Osteocyte (in vitro differentiated cells): ENCODE measurements around the gene FGF14. TPM values are rescaled to one million over a fixed set of nuclear protein-coding genes. Genes with fewer than 3 reads are reported as not detected.

Experiments
- DNase-seq: peaks from one replicate; pipeline ENCODE4 v3.0.0; 2021; ENCODE audit warnings: mixed read lengths; ENCODE audit not compliant: unreplicated experiment; ENCODE audit errors: extremely low spot score
- H3K27ac Mint-ChIP-seq: one replicate; pipeline ENCODE4 v1.8.0; 2021; ENCODE audit warnings: mild to moderate bottlenecking, mixed read lengths; ENCODE audit not compliant: unreplicated experiment
- H3K27me3 Mint-ChIP-seq: one replicate; pipeline ENCODE4 v1.8.0; 2021; ENCODE audit warnings: mixed read lengths; ENCODE audit not compliant: unreplicated experiment
- H3K36me3 Mint-ChIP-seq: one replicate; pipeline ENCODE4 v1.8.0; 2021; ENCODE audit warnings: mixed read lengths; ENCODE audit not compliant: unreplicated experiment
- H3K4me1 Mint-ChIP-seq: one replicate; pipeline ENCODE4 v1.8.0; 2021; ENCODE audit warnings: mixed read lengths; ENCODE audit not compliant: unreplicated experiment
- H3K4me3 Mint-ChIP-seq: one replicate; pipeline ENCODE4 v1.8.0; 2021; ENCODE audit warnings: mild to moderate bottlenecking, moderate library complexity, mixed read lengths; ENCODE audit not compliant: unreplicated experiment
- H3K9me3 Mint-ChIP-seq: one replicate; pipeline ENCODE4 v1.8.0; 2021; ENCODE audit warnings: mixed read lengths; ENCODE audit not compliant: unreplicated experiment
- CTCF ChIP-seq: fragments of 200-600 bp; sonication (generic); IDR thresholded peaks from 2 replicates; pipeline ENCODE4 v1.5.0; 2021; ENCODE audit warnings: antibody characterized with exemption, mild to moderate bottlenecking, moderate library complexity
- total RNA-seq: library from RNA; stranded (reverse); gene quantifications from 2 replicates; pipeline ENCODE4 v1.2.1, GENCODE V29; 2021

The FGF14 gene
- total RNA-seq, 1 donor from 2014 or later = 0.24 TPM

GRCh38 chr13:101869553-101869952 lies 532.3 kb downstream of the FGF14 start:
- no peak for TF ChIP-seq CTCF
- no peaks in the 10 kb centered on the region for H3K9me3 Mint-ChIP-seq
- no peak overlapping the region for H3K4me3 Mint-ChIP-seq
- no peak for DNase-seq
- no peaks in the 10 kb centered on the region for H3K36me3 Mint-ChIP-seq
- no peaks in the 10 kb centered on the region for H3K4me1 Mint-ChIP-seq
- H3K27me3 Mint-ChIP-seq = peaks cover 46% of the 10 kb centered on the region
- H3K27ac Mint-ChIP-seq = no peak overlapping the region

- H3K4me1 Mint-ChIP-seq = no peaks in the 10 kb centered on the region
- H3K27me3 Mint-ChIP-seq = peaks cover 49% of the 10 kb centered on the region
- no peak for TF ChIP-seq CTCF
- no peak overlapping the region for H3K4me3 Mint-ChIP-seq
- H3K9me3 Mint-ChIP-seq = no peaks in the 10 kb centered on the region
- H3K27ac Mint-ChIP-seq = no peak overlapping the region
- no peak for DNase-seq
- H3K36me3 Mint-ChIP-seq = no peaks in the 10 kb centered on the region
Measured at GRCh38 chr13:101868585-101869469, 533.0 kb downstream of the FGF14 start.

GRCh38 chr13:101866889-101867581 lies 534.8 kb downstream of the FGF14 start:
- no peaks in the 10 kb centered on the region for H3K9me3 Mint-ChIP-seq
- H3K27ac Mint-ChIP-seq = no peak overlapping the region
- DNase-seq = no peak
- no peak for TF ChIP-seq CTCF
- H3K36me3 Mint-ChIP-seq = no peaks in the 10 kb centered on the region
- peaks cover 45% of the 10 kb centered on the region for H3K27me3 Mint-ChIP-seq
- no peaks in the 10 kb centered on the region for H3K4me1 Mint-ChIP-seq
- no peak overlapping the region for H3K4me3 Mint-ChIP-seq

GRCh38 chr13:101858860-101859259 lies 543.0 kb downstream of the FGF14 start:
- no peaks in the 10 kb centered on the region for H3K4me1 Mint-ChIP-seq
- no peak overlapping the region for H3K27ac Mint-ChIP-seq
- TF ChIP-seq CTCF = no peak
- DNase-seq = no peak
- H3K9me3 Mint-ChIP-seq = no peaks in the 10 kb centered on the region
- H3K27me3 Mint-ChIP-seq = peaks cover 56% of the 10 kb centered on the region
- no peaks in the 10 kb centered on the region for H3K36me3 Mint-ChIP-seq
- H3K4me3 Mint-ChIP-seq = no peak overlapping the region

GRCh38 chr13:101846701-101847100 lies 555.1 kb downstream of the FGF14 start:
- no peak for DNase-seq
- TF ChIP-seq CTCF = no peak
- Mint-ChIP-seq H3K27ac (no peak overlapping the region), H3K36me3 (no peaks in the 10 kb centered on the region), H3K4me1 (peaks cover 10% of the 10 kb centered on the region), H3K9me3 (peaks cover 4% of the 10 kb centered on the region), H3K27me3 (no peaks in the 10 kb centered on the region), H3K4me3 (no peak overlapping the region)
